Epithelial cell of esophagus (primary cell): ENCODE measurements around the gene CCDC102A.
A peak's percentile ranks its signal among the peaks of the same experiment; 100 is the strongest.

Experiments used
- DNase-seq: peaks from one replicate; pipeline ENCODE4 v3.0.0; 2010; ENCODE audit warnings: low read depth
- H3K4me3 ChIP-seq: 2 replicates; pipeline ENCODE4 v1.5.1; 2011; ENCODE audit warnings: mild to moderate bottlenecking, low read length, control low read depth
- CTCF ChIP-seq: IDR thresholded peaks from 2 replicates; pipeline ENCODE4 v1.5.1; 2011; ENCODE audit warnings: low read depth, mild to moderate bottlenecking, low read length, control low read depth, inconsistent platforms; ENCODE audit not compliant: insufficient read depth; ENCODE audit errors: missing control alignments

The CCDC102A gene

GRCh38 chr16:57536306-57537193, at the start of gene CCDC102A:
Gene CCDC102A (minus strand): TSS chr16:57536571. CDS start chr16:57529177, 7,394 bp downstream.
- H3K4me3 ChIP-seq, result peak within 1 kb of the TSS; percentile 55
- no peak for DNase-seq
- TF ChIP-seq CTCF, result no peak

- no peak for TF ChIP-seq CTCF
- H3K4me3 ChIP-seq, result no peak overlapping the region
- DNase-seq, result no peak
These were observed 48.8 kb upstream of the CCDC102A start for GRCh38 chr16:57585051-57585687.

- H3K4me3 ChIP-seq, result no peak overlapping the region
- no peak for DNase-seq
- no peak for TF ChIP-seq CTCF
These were observed 42.9 kb upstream of the CCDC102A start for GRCh38 chr16:57579361-57579665.

GRCh38 chr16:57578521-57579360, 42.4 kb upstream of the CCDC102A start:
- DNase-seq, result peak; percentile 29
- no peak for TF ChIP-seq CTCF
- H3K4me3 ChIP-seq, result no peak overlapping the region

GRCh38 chr16:57577691-57578224, 41.4 kb upstream of the CCDC102A start:
- TF ChIP-seq CTCF, result no peak
- no peak for DNase-seq
- H3K4me3 ChIP-seq, result no peak overlapping the region

GRCh38 chr16:57577214-57577613, 40.8 kb upstream of the CCDC102A start:
- no peak for DNase-seq
- no peak for TF ChIP-seq CTCF
- no peak overlapping the region for H3K4me3 ChIP-seq
